ENCODE data around the gene SUSD1. TPM values are rescaled to one million over a fixed set of nuclear protein-coding genes. Genes with fewer than 3 reads are reported as not detected.
A peak's percentile ranks its signal among the peaks of the same experiment; 100 is the strongest.

The SUSD1 gene
- total and polyA plus RNA-seq, 12 donors, result 1.5 to 14.7 (median 4.3) TPM

- no peaks in the 10 kb centered on the region for H3K27me3 ChIP-seq
- H3K27ac ChIP-seq, result peak overlapping the region in 2 of 10 donors; percentile 4 to 20
- peak in 1 of 8 donors; percentile 22 for ATAC-seq
- WGBS, 2 donors, result 48 to 58% methylated on average over 3 of the region's 3 CpGs
- intact Hi-C loops (cut with DNase I), result no loop called here
- no peaks in the 10 kb centered on the region for H3K36me3 ChIP-seq
- H3K9me3 ChIP-seq, result no peaks in the 10 kb centered on the region
- H3K4me1 ChIP-seq, result peaks cover 0 to 38% (median 0%) of the 10 kb centered on the region in 9 donors
- no peak for DNase-seq
- H3K4me3 ChIP-seq, result no peak overlapping the region
- TF ChIP-seq, protein P1, sequence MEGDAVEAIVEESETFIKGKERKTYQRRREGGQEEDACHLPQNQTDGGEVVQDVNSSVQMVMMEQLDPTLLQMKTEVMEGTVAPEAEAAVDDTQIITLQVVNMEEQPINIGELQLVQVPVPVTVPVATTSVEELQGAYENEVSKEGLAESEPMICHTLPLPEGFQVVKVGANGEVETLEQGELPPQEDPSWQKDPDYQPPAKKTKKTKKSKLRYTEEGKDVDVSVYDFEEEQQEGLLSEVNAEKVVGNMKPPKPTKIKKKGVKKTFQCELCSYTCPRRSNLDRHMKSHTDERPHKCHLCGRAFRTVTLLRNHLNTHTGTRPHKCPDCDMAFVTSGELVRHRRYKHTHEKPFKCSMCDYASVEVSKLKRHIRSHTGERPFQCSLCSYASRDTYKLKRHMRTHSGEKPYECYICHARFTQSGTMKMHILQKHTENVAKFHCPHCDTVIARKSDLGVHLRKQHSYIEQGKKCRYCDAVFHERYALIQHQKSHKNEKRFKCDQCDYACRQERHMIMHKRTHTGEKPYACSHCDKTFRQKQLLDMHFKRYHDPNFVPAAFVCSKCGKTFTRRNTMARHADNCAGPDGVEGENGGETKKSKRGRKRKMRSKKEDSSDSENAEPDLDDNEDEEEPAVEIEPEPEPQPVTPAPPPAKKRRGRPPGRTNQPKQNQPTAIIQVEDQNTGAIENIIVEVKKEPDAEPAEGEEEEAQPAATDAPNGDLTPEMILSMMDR (IDR thresholded peaks at IDR 0.05), result no peak
These were observed 5.3 kb upstream of the SUSD1 start for GRCh38 chr9:112180387-112180881.

DNA sequence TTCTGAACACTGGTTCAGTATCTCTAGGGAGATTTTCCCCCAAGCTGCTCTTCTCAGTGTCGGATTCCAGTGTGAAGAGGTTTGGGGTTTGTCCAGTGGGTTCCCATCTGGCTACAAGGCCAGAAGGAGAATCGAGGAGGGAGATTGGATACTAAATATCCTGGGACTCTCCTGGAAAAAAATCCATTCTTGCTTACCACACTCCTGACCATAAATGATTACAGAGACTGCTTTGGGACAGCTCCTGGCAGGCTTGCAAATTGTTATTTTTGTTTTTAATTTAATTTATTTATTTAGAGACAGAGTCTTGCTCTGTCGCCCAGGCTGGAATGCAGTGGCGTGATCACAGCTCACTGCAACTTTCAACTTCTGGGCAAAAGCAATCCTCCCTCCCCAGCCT, 4.7 kb upstream of the SUSD1 start:
- TF ChIP-seq, protein P1 (IDR thresholded peaks at IDR 0.05), result no peak
- intact Hi-C loops (cut with DNase I), result loop anchor here in 1 of 10 donors (10.0 kb wide), 1 partner anchor 155 kb away; the partner anchor contains the start of gene PTBP3
- no peak for DNase-seq
- no peak overlapping the region for H3K4me3 ChIP-seq
- peak overlapping the region in 2 of 10 donors; percentile 15 to 22 for H3K27ac ChIP-seq
- no peaks in the 10 kb centered on the region for H3K36me3 ChIP-seq
- ATAC-seq, result peak in 1 of 8 donors; percentile 20
- H3K27me3 ChIP-seq, result no peaks in the 10 kb centered on the region
- H3K4me1 ChIP-seq, result peaks cover 0 to 41% (median 0%) of the 10 kb centered on the region in 9 donors
- 68 to 72% methylated on average over 4 of the region's 4 CpGs for WGBS, 2 donors
- no peaks in the 10 kb centered on the region for H3K9me3 ChIP-seq

DNA sequence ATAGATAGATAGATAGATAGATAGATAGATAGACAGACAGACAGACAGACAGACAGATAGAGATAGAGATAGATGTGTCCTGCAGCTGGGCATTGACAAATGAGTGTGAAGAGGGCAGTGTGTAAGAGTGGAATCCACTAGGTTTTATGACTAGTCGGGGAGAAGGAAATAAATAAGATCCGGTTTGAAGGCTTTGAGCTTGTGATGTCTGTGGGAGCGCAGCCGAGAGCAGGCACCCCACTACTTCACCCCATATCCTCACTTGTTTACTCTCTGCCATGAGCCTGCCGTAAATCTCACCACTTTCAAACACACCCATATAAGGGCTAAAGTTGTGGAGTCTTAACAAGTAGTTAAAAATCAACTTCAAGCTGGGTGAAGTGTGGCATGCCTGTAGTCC, 1.4 kb upstream of the SUSD1 start:
- Histone ChIP-seq H3K36me3 (no peaks in the 10 kb centered on the region), H3K9me3 (no peaks in the 10 kb centered on the region), H3K4me1 (peaks cover 0 to 67% (median 3%) of the 10 kb centered on the region in 9 donors), H3K27ac (no peak overlapping the region), H3K27me3 (no peaks in the 10 kb centered on the region), H3K4me3 (no peak overlapping the region)
- 79 to 91% methylated on average over 5 of the region's 5 CpGs for WGBS, 2 donors
- TF ChIP-seq, protein P1 (IDR thresholded peaks at IDR 0.05), result no peak
- ATAC-seq, result no peak
- no peak for DNase-seq
- intact Hi-C loops (cut with DNase I), result loop anchor here in 1 of 10 donors (10.0 kb wide), 1 partner anchor 158 kb away; the partner anchor contains the start of gene PTBP3

DNA sequence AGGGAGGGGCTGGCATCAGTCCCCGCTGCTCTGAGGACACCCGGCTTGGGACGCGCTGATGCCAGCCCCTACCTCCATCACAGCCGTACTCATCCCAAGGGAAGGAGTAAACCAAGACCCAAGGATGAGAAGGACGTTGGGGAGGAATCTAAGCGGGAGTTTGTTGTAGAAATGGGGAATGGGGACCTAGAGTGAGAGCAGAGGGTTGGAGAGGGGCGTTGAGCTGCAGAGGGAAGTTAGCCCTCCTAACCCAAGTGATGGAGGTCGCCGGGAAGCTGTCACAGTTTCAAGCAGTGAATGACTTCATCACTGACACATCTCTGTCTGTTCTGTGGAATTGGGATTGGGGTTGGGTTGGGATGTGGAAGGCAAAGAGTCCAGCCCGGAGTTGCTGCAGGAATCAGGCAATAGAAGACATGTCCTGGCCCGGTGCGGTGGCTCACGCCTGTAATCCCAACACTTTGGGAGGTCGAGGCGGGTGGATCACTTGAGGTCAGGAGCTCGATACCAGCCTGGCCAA, 759 bp upstream of the SUSD1 start:
- intact Hi-C loops (cut with DNase I), result loop anchor here in 1 of 10 donors (10.0 kb wide), 1 partner anchor 159 kb away; the partner anchor contains the start of gene PTBP3
- H3K27ac ChIP-seq, result peak overlapping the region in 4 of 10 donors; percentile 68 to 91 (median 74)
- 61 to 68% methylated on average over 17 of the region's 17 CpGs for WGBS, 2 donors
- ATAC-seq (peak in 2 of 8 donors; percentile 6 to 7), DNase-seq (no peak)
- H3K27me3 ChIP-seq, result no peaks in the 10 kb centered on the region
- no peaks in the 10 kb centered on the region for H3K9me3 ChIP-seq
- H3K4me1 ChIP-seq, result peaks cover 0 to 62% (median 3%) of the 10 kb centered on the region in 9 donors
- TF ChIP-seq, protein P1 (IDR thresholded peaks at IDR 0.05), result no peak
- H3K36me3 ChIP-seq, result no peaks in the 10 kb centered on the region
- peak overlapping the region in 8 of 10 donors; percentile 62 to 77 (median 69) for H3K4me3 ChIP-seq

All from heart right ventricle (tissue), 16 donors.